NCI-H524 (cell line): Measurements from ENCODE around the gene WNT7B.

Source experiments
- DNase-seq, 2 experiments: peaks; one replicate each; lab custom pipeline; 2025; lab: John Stamatoyannopoulos, UW

The WNT7B gene

DNA sequence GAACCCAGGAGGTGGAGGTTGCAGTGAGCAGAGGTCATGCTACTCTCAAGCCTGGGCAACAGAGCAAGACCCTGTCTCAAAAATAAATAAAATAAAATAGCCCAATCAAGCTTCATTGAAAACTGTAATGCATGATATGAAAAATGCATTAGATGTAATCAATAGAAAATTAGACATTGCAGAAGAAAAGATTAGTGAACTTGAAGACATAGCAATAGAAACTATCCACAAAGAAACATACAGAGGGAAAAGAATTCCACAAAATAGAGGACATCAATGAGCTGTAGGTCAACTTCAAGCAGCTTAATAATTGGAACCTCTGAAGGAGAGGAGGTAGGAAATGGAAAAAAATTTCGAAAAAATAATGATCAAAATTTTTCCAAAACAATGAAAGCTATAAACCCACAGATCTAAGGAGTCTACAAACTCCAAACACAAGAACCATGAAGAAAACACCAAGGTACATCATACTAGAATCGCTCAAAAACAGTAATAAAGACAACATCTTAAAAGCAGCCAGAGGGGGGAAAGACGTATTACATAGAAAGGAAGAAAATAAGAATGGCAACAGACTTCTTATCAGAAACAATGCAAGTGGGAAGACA lies 104.2 kb downstream of the WNT7B start:
- DNase-seq, result no peak

DNA sequence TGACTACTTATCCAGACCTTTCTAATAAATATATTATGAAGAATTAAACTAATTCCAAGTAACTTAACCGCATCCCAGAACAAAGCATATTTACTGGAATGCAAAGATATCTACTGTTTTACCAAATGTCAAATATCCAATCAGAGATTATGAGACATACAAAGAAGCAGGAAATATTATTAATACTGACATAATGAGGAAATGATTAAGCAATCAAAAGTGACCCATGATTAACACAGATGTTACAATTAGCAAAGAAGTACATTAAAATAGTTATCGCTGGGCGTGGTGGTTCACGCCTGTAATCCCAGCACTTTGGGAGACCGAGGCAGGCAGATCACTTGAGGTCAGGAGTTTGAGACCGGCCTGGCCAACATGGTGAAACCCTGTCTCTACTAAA lies 105.2 kb downstream of the WNT7B start:
- no peak for DNase-seq
